ENCODE results near the gene GNS. TPM values are rescaled to one million over a fixed set of nuclear protein-coding genes. Genes with fewer than 3 reads are reported as not detected.
A peak's percentile ranks its signal among the peaks of the same experiment; 100 is the strongest.
"Not testable (repeated sequence)": the region's sequence is repeated elsewhere in the genome, so short reads cannot be mapped to it uniquely, and the experiment has no call there.

The GNS gene
- total and polyA plus RNA-seq, 9 donors = 63.9 to 278 (median 101) TPM

DNA sequence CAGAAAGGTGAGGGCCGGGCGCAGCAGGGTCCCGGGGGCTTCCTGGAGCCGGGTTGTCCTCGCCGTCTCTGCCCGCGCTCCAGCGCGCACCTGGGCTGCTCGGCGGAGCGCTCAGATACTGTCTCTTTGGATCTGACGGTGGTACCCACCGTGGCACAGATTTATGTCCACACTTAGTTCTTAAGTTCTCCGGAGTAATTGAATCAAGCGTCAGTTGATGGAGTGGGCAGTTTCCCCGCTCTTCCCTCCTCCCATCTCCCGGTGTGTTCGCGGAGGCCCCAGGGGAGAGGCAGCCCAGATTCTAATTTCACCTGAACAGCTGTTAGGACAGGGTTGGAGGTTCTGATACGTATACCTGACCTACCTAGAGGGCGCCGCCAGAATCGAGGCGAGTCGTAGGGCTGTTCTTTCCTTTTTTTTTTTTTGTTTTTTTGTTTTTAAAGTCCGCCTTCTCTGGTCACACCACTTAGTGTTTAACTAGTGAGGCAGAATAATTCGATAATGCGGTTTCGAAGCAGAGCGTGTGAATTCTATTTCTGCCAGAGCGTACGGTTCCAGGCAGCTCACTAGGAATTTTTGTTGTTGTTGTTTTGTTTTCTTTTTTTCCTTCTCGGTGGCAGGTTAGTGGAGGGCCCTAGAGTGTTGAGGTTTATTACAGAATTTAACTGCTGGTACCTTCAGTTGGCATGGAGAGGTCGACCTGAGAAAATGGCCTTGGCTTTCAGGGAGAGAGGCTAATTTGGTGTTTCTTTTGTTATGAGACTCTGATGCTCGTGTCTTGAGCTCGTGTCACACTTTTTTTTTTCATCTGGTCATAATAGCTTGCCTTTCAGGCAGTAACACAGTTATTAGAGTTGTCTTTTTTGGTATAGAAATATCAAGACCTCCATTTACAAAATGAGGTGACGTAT, 22.3 kb upstream of the GNS start:
- Histone ChIP-seq H3K27ac (no peak overlapping the region), H3K36me3 (no peaks in the 10 kb centered on the region), H3K9me3 (no peaks in the 10 kb centered on the region), H3K4me1 (ENCODE audit: insufficient read depth) (peaks cover 1% of the 10 kb centered on the region), H3K4me3 (peak overlapping the region; percentile 43), H3K27me3 (no peaks in the 10 kb centered on the region)
- 5 to 7% (median 6%) methylated on average over 35 to 39 of the region's 39 CpGs for WGBS, 3 donors
- TF ChIP-seq, protein P1, sequence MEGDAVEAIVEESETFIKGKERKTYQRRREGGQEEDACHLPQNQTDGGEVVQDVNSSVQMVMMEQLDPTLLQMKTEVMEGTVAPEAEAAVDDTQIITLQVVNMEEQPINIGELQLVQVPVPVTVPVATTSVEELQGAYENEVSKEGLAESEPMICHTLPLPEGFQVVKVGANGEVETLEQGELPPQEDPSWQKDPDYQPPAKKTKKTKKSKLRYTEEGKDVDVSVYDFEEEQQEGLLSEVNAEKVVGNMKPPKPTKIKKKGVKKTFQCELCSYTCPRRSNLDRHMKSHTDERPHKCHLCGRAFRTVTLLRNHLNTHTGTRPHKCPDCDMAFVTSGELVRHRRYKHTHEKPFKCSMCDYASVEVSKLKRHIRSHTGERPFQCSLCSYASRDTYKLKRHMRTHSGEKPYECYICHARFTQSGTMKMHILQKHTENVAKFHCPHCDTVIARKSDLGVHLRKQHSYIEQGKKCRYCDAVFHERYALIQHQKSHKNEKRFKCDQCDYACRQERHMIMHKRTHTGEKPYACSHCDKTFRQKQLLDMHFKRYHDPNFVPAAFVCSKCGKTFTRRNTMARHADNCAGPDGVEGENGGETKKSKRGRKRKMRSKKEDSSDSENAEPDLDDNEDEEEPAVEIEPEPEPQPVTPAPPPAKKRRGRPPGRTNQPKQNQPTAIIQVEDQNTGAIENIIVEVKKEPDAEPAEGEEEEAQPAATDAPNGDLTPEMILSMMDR (IDR thresholded peaks at IDR 0.05) = no peak
- TF ChIP-seq EP300 (IDR thresholded peaks at IDR 0.05) = no peak
- no peak for TF ChIP-seq POLR2A (IDR thresholded peaks at IDR 0.05)
- DNase-seq = no peak
- intact Hi-C loops (cut with DNase I) = no loop called here

DNA sequence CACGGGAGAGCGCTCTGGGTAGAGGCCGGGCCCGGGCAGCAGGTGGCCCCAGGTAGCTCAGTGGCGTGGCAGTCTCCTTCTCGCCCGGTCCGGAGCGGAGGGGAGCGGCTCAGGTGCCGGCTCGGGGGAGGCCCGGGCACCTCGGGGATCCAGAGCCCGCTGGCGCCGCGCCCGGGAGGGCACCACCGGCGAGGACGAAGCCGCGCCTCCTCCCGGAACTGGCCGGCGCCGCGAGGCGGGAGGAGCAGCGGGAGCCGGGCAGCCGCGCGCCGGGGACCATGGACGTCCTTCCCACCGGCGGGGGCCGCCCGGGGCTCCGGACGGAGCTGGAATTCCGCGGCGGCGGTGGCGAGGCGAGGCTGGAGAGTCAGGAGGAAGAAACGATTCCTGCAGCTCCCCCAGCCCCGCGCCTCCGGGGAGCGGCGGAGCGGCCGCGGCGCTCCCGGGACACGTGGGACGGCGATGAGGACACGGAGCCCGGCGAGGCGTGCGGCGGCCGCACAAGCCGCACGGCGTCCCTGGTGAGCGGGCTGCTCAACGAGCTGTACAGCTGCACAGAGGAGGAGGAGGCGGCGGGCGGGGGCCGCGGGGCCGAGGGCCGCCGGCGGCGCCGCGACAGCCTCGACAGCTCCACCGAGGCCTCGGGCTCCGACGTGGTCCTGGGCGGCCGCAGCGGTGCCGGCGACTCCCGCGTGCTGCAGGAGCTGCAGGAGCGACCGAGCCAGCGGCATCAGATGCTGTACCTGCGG, 21.5 kb upstream of the GNS start:
- Histone ChIP-seq H3K9me3 (no peaks in the 10 kb centered on the region), H3K4me1 (ENCODE audit: insufficient read depth) (peaks cover 1% of the 10 kb centered on the region), H3K27ac (peak overlapping the region in 1 of 2 donors; percentile 3), H3K36me3 (no peaks in the 10 kb centered on the region), H3K4me3 (peak overlapping the region; percentile 43), H3K27me3 (no peaks in the 10 kb centered on the region)
- no peak for TF ChIP-seq EP300 (IDR thresholded peaks at IDR 0.05)
- TF ChIP-seq, protein P1 (IDR thresholded peaks at IDR 0.05) = no peak
- no peak for TF ChIP-seq POLR2A (IDR thresholded peaks at IDR 0.05)
- DNase-seq = peak; percentile 26 to 62 (median 51)
- WGBS, 3 donors = 0 to 2% (median 0%) methylated on average over 19 to 103 of the region's 103 CpGs
- intact Hi-C loops (cut with DNase I) = no loop called here

DNA sequence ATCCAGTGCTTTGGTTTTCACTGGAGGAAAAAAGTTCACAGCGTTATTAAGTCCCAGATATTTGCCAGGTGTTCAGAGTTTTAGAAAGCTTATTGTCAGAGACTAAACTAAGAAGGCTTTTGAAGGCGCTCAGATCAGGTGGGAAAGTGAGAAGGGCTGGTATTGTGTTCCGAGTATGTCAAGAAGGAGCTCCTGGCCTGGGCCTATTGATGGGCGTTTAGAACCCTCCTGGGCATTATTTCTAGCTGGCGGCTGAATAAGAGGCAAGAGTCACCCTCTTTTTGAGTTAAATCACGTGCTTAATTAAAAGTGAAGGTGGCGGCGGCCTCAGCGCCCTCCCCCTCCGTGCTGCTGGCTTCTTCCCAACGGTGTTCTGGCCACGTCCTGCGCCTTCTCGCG, 20.9 kb upstream of the GNS start:
- TF ChIP-seq POLR2A (IDR thresholded peaks at IDR 0.05) (no peak), EP300 (IDR thresholded peaks at IDR 0.05) (no peak)
- TF ChIP-seq, protein P1 (IDR thresholded peaks at IDR 0.05) = no peak
- WGBS, 3 donors = 9 to 16% (median 12%) methylated on average over 10 to 15 of the region's 15 CpGs
- DNase-seq = no peak
- Histone ChIP-seq H3K9me3 (no peaks in the 10 kb centered on the region), H3K27ac (peak overlapping the region in 1 of 2 donors; percentile 3), H3K27me3 (no peaks in the 10 kb centered on the region), H3K36me3 (no peaks in the 10 kb centered on the region), H3K4me3 (peak overlapping the region; percentile 43), H3K4me1 (ENCODE audit: insufficient read depth) (peaks cover 1% of the 10 kb centered on the region)
- intact Hi-C loops (cut with DNase I) = no loop called here

DNA sequence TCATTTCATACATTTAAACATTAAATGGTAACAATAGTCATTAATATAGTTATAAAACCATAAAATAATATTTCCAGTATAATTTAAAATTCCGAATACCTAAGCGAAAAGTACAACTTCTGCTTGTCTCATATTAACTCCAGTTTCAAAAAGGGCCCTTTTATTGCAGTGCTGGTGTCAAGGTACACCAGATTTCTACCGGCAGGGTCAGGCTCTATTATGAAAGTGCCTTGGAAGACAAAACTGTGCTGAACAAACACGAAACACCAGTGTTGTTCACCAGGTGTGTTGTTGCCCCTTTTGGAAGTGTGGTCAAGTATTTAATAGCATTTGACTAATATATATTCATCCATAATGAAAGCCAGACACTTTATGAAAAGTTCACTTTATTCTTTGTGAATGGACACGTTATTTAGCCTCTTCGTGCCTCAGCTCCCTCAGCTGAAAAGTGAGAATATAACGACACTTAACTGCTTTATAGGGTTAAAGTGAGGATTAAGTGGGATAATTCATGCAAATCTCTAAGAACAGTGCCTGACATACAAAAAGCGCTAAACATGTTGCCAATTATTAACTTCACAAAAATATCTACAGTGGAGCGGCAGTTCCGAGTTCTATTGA, 20.3 kb upstream of the GNS start:
- intact Hi-C loops (cut with DNase I) = no loop called here
- no peaks in the 10 kb centered on the region for H3K36me3 ChIP-seq
- TF ChIP-seq, protein P1 (IDR thresholded peaks at IDR 0.05) = no peak
- TF ChIP-seq POLR2A (IDR thresholded peaks at IDR 0.05) = no peak
- WGBS, 3 donors = 63 to 73% (median 71%) methylated on average over 10 of the region's 10 CpGs
- no peak for DNase-seq
- H3K27me3 ChIP-seq = no peaks in the 10 kb centered on the region
- H3K4me3 ChIP-seq = no peak overlapping the region
- H3K27ac ChIP-seq = no peak overlapping the region
- peaks cover 1% of the 10 kb centered on the region for H3K4me1 ChIP-seq (ENCODE audit: insufficient read depth)
- H3K9me3 ChIP-seq = no peaks in the 10 kb centered on the region

DNA sequence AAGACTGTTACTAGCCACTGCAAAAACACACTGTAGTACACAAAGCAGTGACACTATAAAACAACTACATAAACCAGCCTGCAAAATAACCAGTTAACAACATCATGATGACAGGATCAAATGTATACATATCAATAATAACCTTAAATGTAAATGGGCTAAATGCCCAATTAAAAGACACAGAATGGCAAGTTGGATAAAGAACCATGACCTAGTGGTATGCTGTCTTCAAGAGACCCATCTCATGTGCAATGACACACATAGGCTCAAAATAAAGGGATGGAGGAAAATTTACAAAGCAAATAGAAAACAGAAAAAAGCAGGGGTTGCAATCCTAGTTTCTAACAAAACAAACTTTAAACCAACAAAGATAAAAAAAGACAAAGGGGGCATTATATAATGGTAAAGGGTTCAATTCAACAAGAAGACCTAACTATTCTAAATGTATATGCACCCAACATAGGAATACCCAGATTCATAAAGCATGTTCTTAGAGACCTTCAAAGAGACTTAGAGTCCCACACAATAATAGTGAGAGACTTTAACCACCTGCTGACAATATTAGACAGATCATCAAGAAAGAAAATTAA, 16.0 kb upstream of the GNS start:
- H3K27me3 ChIP-seq; H3K9me3 ChIP-seq; H3K4me1 ChIP-seq (ENCODE audit: insufficient read depth); H3K4me3 ChIP-seq; intact Hi-C loops (cut with DNase I); H3K36me3 ChIP-seq; DNase-seq; H3K27ac ChIP-seq: not testable (repeated sequence)

Measured in ovary (tissue), 9 donors.